ENCODE data around the gene DNAH17. TPM values are rescaled to one million over a fixed set of nuclear protein-coding genes. Genes with fewer than 3 reads are reported as not detected.

The DNAH17 gene
- total RNA-seq, 2 donors from 2014 or later, result 0.87 to 6.9 TPM

- Histone ChIP-seq H3K4me3 (no peak overlapping the region), H3K36me3 (no peaks in the 10 kb centered on the region), H3K27ac (no peak overlapping the region), H3K9me3 (no peaks in the 10 kb centered on the region), H3K4me1 (replicated peaks) (no peaks in the 10 kb centered on the region), H3K27me3 (replicated peaks; ENCODE audit: insufficient read depth) (no peaks in the 10 kb centered on the region)
- DNase-seq (ENCODE audit: low spot score), result no peak
- no peak for TF ChIP-seq CTCF (IDR thresholded peaks at IDR 0.05)
- TF ChIP-seq POLR2A (IDR thresholded peaks at IDR 0.05), result no peak
- no peak for TF ChIP-seq POLR2AphosphoS5 (IDR thresholded peaks at IDR 0.05)
- intact Hi-C loops (cut with DNase I), result no loop called here
- 95% methylated on average over 7 of the region's 7 CpGs for WGBS
These were observed 125.4 kb downstream of the DNAH17 start for GRCh38 chr17:78451753-78452152.

- intact Hi-C loops (cut with DNase I), result no loop called here
- TF ChIP-seq POLR2AphosphoS5 (IDR thresholded peaks at IDR 0.05) (no peak), POLR2A (IDR thresholded peaks at IDR 0.05) (no peak), CTCF (IDR thresholded peaks at IDR 0.05) (no peak)
- Histone ChIP-seq H3K27me3 (replicated peaks; ENCODE audit: insufficient read depth) (no peaks in the 10 kb centered on the region), H3K27ac (no peak overlapping the region), H3K4me1 (replicated peaks) (no peaks in the 10 kb centered on the region), H3K9me3 (no peaks in the 10 kb centered on the region), H3K36me3 (no peaks in the 10 kb centered on the region), H3K4me3 (no peak overlapping the region)
- 68% methylated on average over 19 of the region's 20 CpGs for WGBS
- no peak for DNase-seq (ENCODE audit: low spot score)
These were observed 126.4 kb downstream of the DNAH17 start for GRCh38 chr17:78450696-78451345.

GRCh38 chr17:78449983-78450595, 127.1 kb downstream of the DNAH17 start:
- Histone ChIP-seq H3K4me3 (no peak overlapping the region), H3K4me1 (replicated peaks) (no peaks in the 10 kb centered on the region), H3K27me3 (replicated peaks; ENCODE audit: insufficient read depth) (no peaks in the 10 kb centered on the region), H3K36me3 (no peaks in the 10 kb centered on the region), H3K9me3 (no peaks in the 10 kb centered on the region), H3K27ac (no peak overlapping the region)
- intact Hi-C loops (cut with DNase I), result no loop called here
- no peak for DNase-seq (ENCODE audit: low spot score)
- TF ChIP-seq CTCF (IDR thresholded peaks at IDR 0.05), result no peak
- no peak for TF ChIP-seq POLR2A (IDR thresholded peaks at IDR 0.05)
- no peak for TF ChIP-seq POLR2AphosphoS5 (IDR thresholded peaks at IDR 0.05)
- WGBS, result 85% methylated on average over 14 of the region's 14 CpGs

GRCh38 chr17:78448356-78448993, 128.7 kb downstream of the DNAH17 start:
- TF ChIP-seq POLR2AphosphoS5 (IDR thresholded peaks at IDR 0.05), result no peak
- TF ChIP-seq CTCF (IDR thresholded peaks at IDR 0.05), result no peak
- intact Hi-C loops (cut with DNase I), result no loop called here
- DNase-seq (ENCODE audit: low spot score), result no peak
- no peaks in the 10 kb centered on the region for H3K4me1 ChIP-seq (replicated peaks)
- no peaks in the 10 kb centered on the region for H3K9me3 ChIP-seq
- WGBS, result 77% methylated on average over 5 of the region's 5 CpGs
- H3K27ac ChIP-seq, result no peak overlapping the region
- no peak overlapping the region for H3K4me3 ChIP-seq
- H3K27me3 ChIP-seq (replicated peaks; ENCODE audit: insufficient read depth), result no peaks in the 10 kb centered on the region
- H3K36me3 ChIP-seq, result no peaks in the 10 kb centered on the region
